Stomach (tissue), 4 donors: ENCODE measurements around the gene MOB2.

Source experiments
- CTCF ChIP-seq, 7 experiments: fragments of 450-650 bp in 4 of 7; fragments of 200-600 bp in 3 of 7; sonication (generic) in 3 of 7; IDR thresholded peaks; one replicate each; pipeline ENCODE4 v1.5.1; 2016 to 2019; ENCODE audit warnings: antibody characterized with exemption in 7 of 7, control low read depth in 2 of 7, mild to moderate bottlenecking in 1 of 7
- EP300 ChIP-seq: sonication (generic); formaldehyde crosslinking; IDR thresholded peaks from one replicate; pipeline ENCODE4 v1.6.1; 2017; ENCODE audit warnings: antibody characterized with exemption
- POLR2A ChIP-seq, 4 donors: fragments of 450-650 bp; IDR thresholded peaks; one replicate each; pipeline ENCODE4 v1.6.1; 2016; ENCODE audit warnings: antibody characterized with exemption in 4 of 4, control low read depth in 2 of 4, mild to moderate bottlenecking in 1 of 4, moderate library complexity in 1 of 4

GRCh38 chr11:1419811-1420210, 66.8 kb downstream of the MOB2 start:
- TF ChIP-seq POLR2A (IDR thresholded peaks at IDR 0.05), result no peak
- TF ChIP-seq CTCF (IDR thresholded peaks at IDR 0.05), result no peak
- TF ChIP-seq EP300, result no peak
